ENCODE results near the gene CYS1. TPM values are rescaled to one million over a fixed set of nuclear protein-coding genes. Genes with fewer than 3 reads are reported as not detected.
A peak's percentile ranks its signal among the peaks of the same experiment; 100 is the strongest.

Gene CYS1
- total RNA-seq, 1 donor from 2014 or later = 5.4 TPM

- Mint-ChIP-seq H3K27ac (ENCODE audit: unreplicated experiment) (peak overlapping the region; percentile 55), H3K4me3 (ENCODE audit: unreplicated experiment) (peak overlapping the region; percentile 40), H3K27me3 (ENCODE audit: low read depth) (no peaks in the 10 kb centered on the region), H3K9me3 (ENCODE audit: low read depth) (no peaks in the 10 kb centered on the region), H3K4me1 (ENCODE audit: low read depth) (peaks cover 27% of the 10 kb centered on the region), H3K36me3 (ENCODE audit: low read depth) (peaks cover 6% of the 10 kb centered on the region)
- DNase-seq (ENCODE audit: low spot score) = peak; percentile 88
- no peak for TF ChIP-seq CTCF (IDR thresholded peaks at IDR 0.05)
These were observed 34.5 kb downstream of the CYS1 start for GRCh38 chr2:10045561-10046355.

- Mint-ChIP-seq H3K27me3 (ENCODE audit: low read depth) (no peaks in the 10 kb centered on the region), H3K27ac (ENCODE audit: unreplicated experiment) (peak overlapping the region; percentile 36)
These were observed 36.2 kb downstream of the CYS1 start for GRCh38 chr2:10043906-10044601.

GRCh38 chr2:10043256-10043905 lies 36.8 kb downstream of the CYS1 start, which contains the start of gene KLF11:
Gene KLF11, plus strand, starts transcription at chr2:10043550. Its CDS starts 167 bp downstream, at chr2:10043717.
- H3K4me3 Mint-ChIP-seq (ENCODE audit: unreplicated experiment) = peak within 1 kb of the TSS; percentile 83
- no peaks in the 10 kb centered on the region for H3K9me3 Mint-ChIP-seq (ENCODE audit: low read depth)
- peak within 1 kb of the TSS; percentile 96 for H3K27ac Mint-ChIP-seq (ENCODE audit: unreplicated experiment)
- H3K36me3 Mint-ChIP-seq (ENCODE audit: low read depth) = peaks cover 6% of the 10 kb centered on the region
- no peak for TF ChIP-seq CTCF (IDR thresholded peaks at IDR 0.05)
- H3K27me3 Mint-ChIP-seq (ENCODE audit: low read depth) = no peaks in the 10 kb centered on the region
- peaks cover 28% of the 10 kb centered on the region for H3K4me1 Mint-ChIP-seq (ENCODE audit: low read depth)
- peak; percentile 93 for DNase-seq (ENCODE audit: low spot score)

More at GRCh38 chr2:10043906-10044601, 36.2 kb downstream of the CYS1 start:
- peaks cover 28% of the 10 kb centered on the region for H3K4me1 Mint-ChIP-seq (ENCODE audit: low read depth)
- peaks cover 6% of the 10 kb centered on the region for H3K36me3 Mint-ChIP-seq (ENCODE audit: low read depth)
- H3K4me3 Mint-ChIP-seq (ENCODE audit: unreplicated experiment) = peak overlapping the region; percentile 67
- no peaks in the 10 kb centered on the region for H3K9me3 Mint-ChIP-seq (ENCODE audit: low read depth)
- TF ChIP-seq CTCF (IDR thresholded peaks at IDR 0.05) = no peak
- DNase-seq (ENCODE audit: low spot score) = peak; percentile 95

- Mint-ChIP-seq H3K27ac (ENCODE audit: unreplicated experiment) (peak overlapping the region; percentile 96), H3K4me3 (ENCODE audit: unreplicated experiment) (peak overlapping the region; percentile 83), H3K36me3 (ENCODE audit: low read depth) (peaks cover 5% of the 10 kb centered on the region), H3K27me3 (ENCODE audit: low read depth) (no peaks in the 10 kb centered on the region), H3K4me1 (ENCODE audit: low read depth) (peaks cover 31% of the 10 kb centered on the region), H3K9me3 (ENCODE audit: low read depth) (no peaks in the 10 kb centered on the region)
- TF ChIP-seq CTCF (IDR thresholded peaks at IDR 0.05) = peak; percentile 47
- DNase-seq (ENCODE audit: low spot score) = no peak
These were observed 37.7 kb downstream of the CYS1 start for GRCh38 chr2:10042301-10043161.

Data from chondrocyte (in vitro differentiated cells).